ENCODE measurements around the gene PRADC1.
A peak's percentile ranks its signal among the peaks of the same experiment; 100 is the strongest.

PRADC1 gene

DNA sequence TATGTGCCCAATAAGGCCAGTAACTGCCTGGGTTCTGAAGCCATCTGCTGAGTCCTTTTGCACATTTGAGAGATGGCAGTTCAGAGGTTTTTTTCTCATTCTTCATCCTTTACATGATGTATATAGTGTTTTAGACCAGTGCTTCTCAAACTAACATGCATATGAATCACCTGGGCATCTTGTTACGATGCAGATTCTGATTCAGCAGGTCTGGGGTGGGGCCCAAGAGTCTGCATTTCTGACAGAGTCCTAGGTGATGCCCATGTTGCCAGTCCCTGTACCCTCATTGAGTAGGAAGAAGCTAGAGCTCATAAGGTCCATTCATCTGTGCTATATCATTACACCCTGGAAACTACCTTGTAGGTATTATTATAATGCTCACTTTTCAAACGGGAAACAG lies 15.2 kb downstream of the PRADC1 start:
- H3K27ac ChIP-seq = no peak overlapping the region
- H3K4me1 ChIP-seq (ENCODE audit: control insufficient read depth in 1 of 2, insufficient read depth in 1 of 2, low read depth in 1 of 2, low read length in 1 of 2) = peaks cover 12 to 13% of the 10 kb centered on the region in 2 experiments
- no peak overlapping the region for H3K4me3 ChIP-seq (ENCODE audit: low read depth in 1 of 2, low read length in 1 of 2)
- no peaks in the 10 kb centered on the region for H3K27me3 ChIP-seq
- TF ChIP-seq, protein P1, sequence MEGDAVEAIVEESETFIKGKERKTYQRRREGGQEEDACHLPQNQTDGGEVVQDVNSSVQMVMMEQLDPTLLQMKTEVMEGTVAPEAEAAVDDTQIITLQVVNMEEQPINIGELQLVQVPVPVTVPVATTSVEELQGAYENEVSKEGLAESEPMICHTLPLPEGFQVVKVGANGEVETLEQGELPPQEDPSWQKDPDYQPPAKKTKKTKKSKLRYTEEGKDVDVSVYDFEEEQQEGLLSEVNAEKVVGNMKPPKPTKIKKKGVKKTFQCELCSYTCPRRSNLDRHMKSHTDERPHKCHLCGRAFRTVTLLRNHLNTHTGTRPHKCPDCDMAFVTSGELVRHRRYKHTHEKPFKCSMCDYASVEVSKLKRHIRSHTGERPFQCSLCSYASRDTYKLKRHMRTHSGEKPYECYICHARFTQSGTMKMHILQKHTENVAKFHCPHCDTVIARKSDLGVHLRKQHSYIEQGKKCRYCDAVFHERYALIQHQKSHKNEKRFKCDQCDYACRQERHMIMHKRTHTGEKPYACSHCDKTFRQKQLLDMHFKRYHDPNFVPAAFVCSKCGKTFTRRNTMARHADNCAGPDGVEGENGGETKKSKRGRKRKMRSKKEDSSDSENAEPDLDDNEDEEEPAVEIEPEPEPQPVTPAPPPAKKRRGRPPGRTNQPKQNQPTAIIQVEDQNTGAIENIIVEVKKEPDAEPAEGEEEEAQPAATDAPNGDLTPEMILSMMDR (IDR thresholded peaks at IDR 0.05) = no peak
- H3K36me3 ChIP-seq = no peaks in the 10 kb centered on the region
- H3K9me3 ChIP-seq = no peaks in the 10 kb centered on the region

DNA sequence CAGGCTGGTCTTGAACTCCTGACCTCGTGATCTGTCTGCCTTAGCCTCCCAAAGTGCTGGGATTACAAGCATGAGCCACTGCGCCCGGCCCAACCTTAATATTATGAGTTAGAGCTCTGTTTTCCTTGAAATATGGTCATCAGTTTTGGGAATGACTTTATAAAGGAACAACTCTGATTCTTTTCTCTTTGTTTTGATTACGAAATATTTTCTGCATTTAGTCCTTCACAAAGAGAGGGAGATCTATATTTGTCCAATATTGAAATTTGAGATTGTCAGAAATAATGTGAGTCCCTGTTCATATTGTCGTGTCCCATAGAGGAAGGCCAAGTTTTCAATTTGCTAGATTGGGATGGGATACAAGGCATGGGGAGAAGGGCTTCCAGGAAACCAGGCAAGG lies 15.9 kb downstream of the PRADC1 start:
- Histone ChIP-seq H3K9me3 (no peaks in the 10 kb centered on the region), H3K36me3 (no peaks in the 10 kb centered on the region), H3K27me3 (no peaks in the 10 kb centered on the region), H3K4me3 (ENCODE audit: low read depth in 1 of 2, low read length in 1 of 2) (no peak overlapping the region), H3K4me1 (ENCODE audit: control insufficient read depth in 1 of 2, insufficient read depth in 1 of 2, low read depth in 1 of 2, low read length in 1 of 2) (peaks cover 13 to 16% of the 10 kb centered on the region in 2 experiments), H3K27ac (no peak overlapping the region)
- TF ChIP-seq, protein P1 (IDR thresholded peaks at IDR 0.05) = no peak

DNA sequence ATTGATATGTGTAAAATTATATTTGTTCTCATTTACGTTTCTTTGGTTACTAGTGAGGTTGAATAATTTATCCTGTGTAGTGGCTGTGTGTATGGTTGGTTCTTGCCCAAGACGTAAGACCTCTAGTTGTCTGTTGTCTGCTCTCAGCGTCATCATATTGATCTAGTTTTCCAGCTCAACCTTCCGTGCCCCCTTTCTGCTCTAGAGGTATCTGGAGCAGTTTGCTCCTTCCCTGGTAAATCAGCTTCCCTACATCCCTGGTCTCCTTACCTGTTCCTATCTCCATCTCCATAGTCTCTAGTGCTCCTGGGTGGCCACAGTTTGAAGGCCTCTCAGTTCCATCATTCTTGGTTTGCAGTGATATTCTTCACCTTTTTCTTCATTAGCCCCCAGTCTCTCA lies 17.8 kb downstream of the PRADC1 start:
- no peaks in the 10 kb centered on the region for H3K9me3 ChIP-seq
- peaks cover 13 to 16% of the 10 kb centered on the region in 2 experiments for H3K4me1 ChIP-seq (ENCODE audit: control insufficient read depth in 1 of 2, insufficient read depth in 1 of 2, low read depth in 1 of 2, low read length in 1 of 2)
- H3K27ac ChIP-seq = no peak overlapping the region
- no peaks in the 10 kb centered on the region for H3K27me3 ChIP-seq
- peak overlapping the region in 1 of 2 experiments; percentile 73 for H3K4me3 ChIP-seq (ENCODE audit: low read depth in 1 of 2, low read length in 1 of 2)
- TF ChIP-seq, protein P1 (IDR thresholded peaks at IDR 0.05) = no peak
- H3K36me3 ChIP-seq = no peaks in the 10 kb centered on the region

- H3K27me3 ChIP-seq = peaks cover 7% of the 10 kb centered on the region
- peak within 1 kb of the TSS; percentile 59 to 73 for H3K4me3 ChIP-seq (ENCODE audit: low read depth in 1 of 2, low read length in 1 of 2)
- H3K4me1 ChIP-seq (ENCODE audit: control insufficient read depth in 1 of 2, insufficient read depth in 1 of 2, low read depth in 1 of 2, low read length in 1 of 2) = peaks cover 13 to 16% of the 10 kb centered on the region in 2 experiments
- no peaks in the 10 kb centered on the region for H3K36me3 ChIP-seq
- no peak within 1 kb of the TSS for H3K27ac ChIP-seq
- no peaks in the 10 kb centered on the region for H3K9me3 ChIP-seq
- TF ChIP-seq, protein P1 (IDR thresholded peaks at IDR 0.05) = no peak
Measured at GRCh38 chr2:73214120-73215035, 18.7 kb downstream of the PRADC1 start, which contains the start of gene SMYD5. Gene SMYD5 (plus strand): TSS chr2:73214245. CDS start chr2:73214267, 22 bp downstream.

- Histone ChIP-seq H3K27ac (no peak overlapping the region), H3K9me3 (no peaks in the 10 kb centered on the region), H3K36me3 (no peaks in the 10 kb centered on the region), H3K27me3 (peaks cover 21% of the 10 kb centered on the region), H3K4me1 (ENCODE audit: control insufficient read depth in 1 of 2, insufficient read depth in 1 of 2, low read depth in 1 of 2, low read length in 1 of 2) (peaks cover 13 to 16% of the 10 kb centered on the region in 2 experiments), H3K4me3 (ENCODE audit: low read depth in 1 of 2, low read length in 1 of 2) (no peak overlapping the region)
- TF ChIP-seq, protein P1 (IDR thresholded peaks at IDR 0.05) = peak; percentile 83
Measured at GRCh38 chr2:73212448-73213176, 20.4 kb downstream of the PRADC1 start.
